ENCODE data around the gene SCAF8.
"Not testable (repeated sequence)": the region's sequence is repeated elsewhere in the genome, so short reads cannot be mapped to it uniquely, and the experiment has no call there.

Gene SCAF8

GRCh38 chr6:154733183-154733625 is at the start of gene SCAF8:
TSS of gene SCAF8 (plus strand) at chr6:154733416. CDS start at chr6:154733901, 485 bp downstream.
- in situ Hi-C loops (cut with MboI; ENCODE audit: low sequenced_read_pairs): no loop called here

- in situ Hi-C loops (cut with MboI; ENCODE audit: low sequenced_read_pairs): no loop called here
These were observed 49.3 kb upstream of the SCAF8 start for GRCh38 chr6:154683756-154684523.

- in situ Hi-C loops (cut with MboI; ENCODE audit: low sequenced_read_pairs): no loop called here
These were observed 47.1 kb upstream of the SCAF8 start for GRCh38 chr6:154686162-154686561.

GRCh38 chr6:154689493-154690255 is 43.5 kb upstream of the SCAF8 start:
- in situ Hi-C loops (cut with MboI; ENCODE audit: low sequenced_read_pairs): no loop called here

DNA sequence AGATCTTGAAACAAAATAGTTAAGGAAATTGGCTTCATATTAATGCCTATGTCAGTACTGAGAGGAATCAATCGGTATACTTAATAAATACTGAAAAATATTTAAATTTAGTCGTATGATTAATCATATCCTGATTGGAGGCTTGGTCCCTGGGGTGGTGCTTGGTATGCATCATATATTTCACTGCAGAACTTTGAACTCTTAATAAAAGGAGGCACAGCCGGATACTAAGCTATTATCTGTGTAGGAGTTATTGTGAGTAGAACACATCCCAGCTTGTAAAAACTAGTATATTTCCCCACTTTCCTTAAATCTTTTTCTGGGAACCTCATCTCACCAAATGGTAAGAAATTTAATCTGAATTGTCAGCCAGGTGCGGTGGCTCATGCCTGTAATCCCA is 42.4 kb upstream of the SCAF8 start:
- in situ Hi-C loops (cut with MboI; ENCODE audit: low sequenced_read_pairs): no loop called here

GRCh38 chr6:154696661-154697060 is 36.6 kb upstream of the SCAF8 start:
- in situ Hi-C loops (cut with MboI; ENCODE audit: low sequenced_read_pairs): no loop called here

DNA sequence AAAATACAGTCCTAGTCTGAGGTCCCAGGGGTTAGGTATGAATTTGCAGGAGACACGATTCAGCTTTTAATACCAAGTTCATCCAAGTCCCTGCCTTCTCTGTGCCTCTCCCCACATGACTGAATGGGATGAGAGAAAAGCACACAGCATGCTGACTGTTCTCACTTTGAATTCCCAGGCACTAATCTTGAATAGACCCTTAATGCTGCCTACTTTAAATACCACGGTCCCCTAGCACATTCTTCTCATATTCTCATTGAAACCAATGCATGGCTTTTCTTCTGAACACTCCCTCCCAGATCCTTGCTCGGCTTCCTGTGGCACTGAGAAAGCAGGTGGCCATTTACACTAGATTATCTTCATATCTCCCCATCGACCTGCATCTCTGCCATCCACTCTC is 30.1 kb upstream of the SCAF8 start:
- in situ Hi-C loops (cut with MboI; ENCODE audit: low sequenced_read_pairs): no loop called here

DNA sequence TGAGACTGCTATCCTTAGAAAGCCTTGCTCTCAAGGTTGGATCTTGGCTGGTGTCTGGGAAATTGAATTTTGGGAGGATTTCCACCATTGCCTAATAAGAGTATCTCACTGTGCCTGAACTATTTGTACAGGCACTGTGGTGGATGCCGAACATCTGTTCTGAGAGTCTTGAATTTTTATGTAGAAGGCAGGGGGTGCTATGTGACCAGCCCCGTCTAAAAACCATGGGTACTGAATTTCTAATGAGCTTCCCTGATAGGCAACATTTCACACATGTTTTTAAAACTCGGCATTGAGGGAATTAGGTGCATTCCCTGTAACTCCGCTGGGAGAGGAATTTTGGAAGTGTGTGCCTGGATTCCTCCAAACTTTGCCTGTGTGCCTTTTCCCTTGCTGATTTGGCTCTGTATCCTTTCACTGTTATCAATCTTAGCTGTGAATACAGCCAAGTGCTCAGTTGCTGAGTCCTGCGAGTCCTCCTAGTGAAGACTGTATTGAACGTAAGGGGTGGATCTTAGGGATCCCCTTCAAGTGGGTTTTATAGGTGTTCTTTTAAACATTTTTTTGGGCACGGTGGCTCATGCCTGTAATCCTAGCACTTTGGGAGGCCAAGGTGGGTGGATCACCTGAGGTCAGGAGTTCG is 27.6 kb upstream of the SCAF8 start:
- in situ Hi-C loops (cut with MboI; ENCODE audit: low sequenced_read_pairs): no loop called here

GRCh38 chr6:154706389-154706788 is 26.8 kb upstream of the SCAF8 start:
- in situ Hi-C loops (cut with MboI; ENCODE audit: low sequenced_read_pairs): no loop called here

GRCh38 chr6:154709621-154710020 is 23.6 kb upstream of the SCAF8 start:
- in situ Hi-C loops (cut with MboI; ENCODE audit: low sequenced_read_pairs): no loop called here

DNA sequence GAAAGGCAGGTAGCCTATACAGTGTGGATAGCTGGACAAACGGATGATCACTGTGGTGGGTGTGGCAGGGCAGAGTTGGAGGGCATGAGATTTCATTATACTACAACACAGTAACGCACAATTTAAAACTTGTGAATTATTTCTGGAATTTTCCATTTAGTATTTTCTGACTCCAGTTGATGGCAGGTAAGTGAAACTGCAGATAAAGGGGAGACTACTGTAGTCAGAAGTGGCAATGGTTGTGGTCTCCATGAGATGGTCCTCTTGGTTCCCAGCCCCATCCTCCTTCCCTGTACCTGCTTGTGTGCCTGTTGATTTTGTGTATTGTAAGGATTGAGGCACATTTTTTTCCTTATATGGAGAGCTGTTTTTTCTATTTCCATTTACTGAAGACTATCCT is 22.5 kb upstream of the SCAF8 start:
- in situ Hi-C loops (cut with MboI; ENCODE audit: low sequenced_read_pairs): no loop called here

DNA sequence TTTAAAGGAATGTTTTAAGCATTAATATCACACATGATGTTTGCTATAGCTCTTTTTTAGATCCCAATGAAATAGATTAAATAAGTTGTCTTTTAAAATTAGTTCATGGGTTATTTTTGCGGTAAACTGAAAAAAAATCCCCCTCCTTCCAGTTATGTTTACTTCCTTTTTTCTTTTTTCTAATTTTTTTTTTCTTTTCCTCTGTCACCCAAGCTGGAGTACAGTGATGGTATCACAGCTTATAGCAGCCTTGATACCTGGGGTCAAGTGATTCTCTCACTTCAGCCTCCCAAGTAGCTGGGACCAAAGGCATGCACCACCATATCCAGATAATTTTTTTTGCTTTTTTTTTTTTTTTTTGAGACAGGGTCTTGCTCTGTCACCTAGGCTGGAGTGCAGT is 17.8 kb upstream of the SCAF8 start:
- in situ Hi-C loops (cut with MboI; ENCODE audit: low sequenced_read_pairs): no loop called here

GRCh38 chr6:154716350-154716749 is 16.9 kb upstream of the SCAF8 start:
- in situ Hi-C loops (cut with MboI; ENCODE audit: low sequenced_read_pairs): not testable (repeated sequence)

- in situ Hi-C loops (cut with MboI; ENCODE audit: low sequenced_read_pairs): no loop called here
These were observed 13.8 kb upstream of the SCAF8 start for GRCh38 chr6:154719433-154719832.

- in situ Hi-C loops (cut with MboI; ENCODE audit: low sequenced_read_pairs): no loop called here
These were observed 13.4 kb upstream of the SCAF8 start for GRCh38 chr6:154719854-154720253.

DNA sequence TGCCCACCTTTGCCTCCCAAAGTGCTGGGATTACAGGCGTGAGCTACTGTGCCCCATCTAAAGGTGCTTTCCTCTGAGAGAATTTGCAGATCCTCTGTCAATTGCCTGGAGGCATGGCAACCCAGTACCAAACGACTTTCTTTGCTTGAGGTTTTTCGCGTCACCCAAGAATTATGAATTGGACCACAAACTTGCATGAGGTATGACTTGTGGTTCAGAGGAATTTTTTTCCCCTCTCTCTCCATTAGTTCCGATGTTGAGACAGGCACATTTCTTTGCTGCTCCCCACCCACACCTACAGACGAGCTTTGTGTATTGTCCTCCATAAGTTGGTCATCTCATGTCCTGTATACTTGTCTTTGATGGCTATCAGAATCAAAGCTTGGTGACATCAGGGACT is 11.8 kb upstream of the SCAF8 start:
- in situ Hi-C loops (cut with MboI; ENCODE audit: low sequenced_read_pairs): no loop called here

DNA sequence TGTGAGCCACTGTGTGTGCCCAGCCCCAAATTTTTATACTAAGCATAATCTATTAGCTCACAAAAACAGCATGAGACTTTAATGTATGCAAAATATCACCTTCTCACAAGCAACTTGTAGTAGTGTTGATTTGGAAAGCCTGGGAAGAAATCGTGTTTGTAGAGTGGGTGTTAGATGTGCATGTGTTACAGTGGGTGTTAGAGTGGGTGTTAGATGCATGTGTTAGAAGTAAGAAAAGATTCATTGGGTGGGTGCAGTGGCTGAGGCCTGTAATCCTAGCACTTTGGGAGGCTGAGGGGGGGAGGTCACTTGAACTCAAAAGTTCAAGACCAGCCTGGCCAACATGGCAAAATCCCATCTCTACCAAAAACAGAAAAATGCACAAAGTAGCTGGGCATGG is 6.3 kb upstream of the SCAF8 start:
- in situ Hi-C loops (cut with MboI; ENCODE audit: low sequenced_read_pairs): no loop called here

DNA sequence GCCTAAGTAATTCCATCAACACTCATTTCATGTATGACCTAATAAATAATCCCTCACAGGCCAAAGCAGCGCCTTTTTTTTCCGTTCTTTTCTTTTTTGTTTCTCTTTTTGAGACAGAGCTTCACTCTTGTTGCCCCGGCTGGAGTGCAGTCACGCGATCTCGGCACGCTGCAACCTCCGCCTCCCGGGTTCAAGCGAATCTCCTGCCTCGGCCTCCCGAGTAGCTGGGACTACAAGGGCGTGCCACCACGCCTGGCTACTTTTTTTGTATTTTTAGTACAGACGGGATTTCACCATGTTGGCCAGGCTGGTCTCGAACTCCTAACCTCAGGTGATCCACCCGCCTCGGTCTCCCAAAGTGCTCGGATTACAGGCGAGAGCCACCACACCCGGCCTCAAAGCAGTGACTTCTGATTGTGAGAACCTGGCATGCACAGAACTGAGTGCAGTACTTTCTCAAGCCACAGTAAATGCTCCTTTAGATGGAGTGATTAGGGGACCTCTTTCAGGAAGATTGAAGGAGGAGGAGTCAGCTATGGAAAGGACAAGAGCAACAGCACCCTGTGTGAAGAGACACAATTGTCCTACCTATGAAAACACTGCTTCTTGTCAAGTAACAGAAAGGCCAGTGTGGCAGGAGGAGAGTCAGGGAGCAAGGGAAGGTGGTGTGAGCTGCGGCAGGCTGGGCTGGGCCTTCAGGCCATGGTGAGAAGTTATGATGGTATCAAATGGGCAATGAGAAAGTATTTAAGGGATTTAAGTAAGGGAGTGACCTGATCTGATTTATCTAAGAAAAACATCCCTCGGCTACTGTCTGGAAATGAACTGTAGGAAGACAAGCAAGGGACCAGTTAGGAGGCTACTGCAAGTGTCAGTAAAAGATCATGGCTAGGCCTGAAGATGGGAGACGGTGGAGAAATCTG is 1.7 kb upstream of the SCAF8 start:
- in situ Hi-C loops (cut with MboI; ENCODE audit: low sequenced_read_pairs): no loop called here

- in situ Hi-C loops (cut with MboI; ENCODE audit: low sequenced_read_pairs): no loop called here
These were observed 556 bp upstream of the SCAF8 start for GRCh38 chr6:154732538-154733182.

All from HL-60/S4 treated with phorbol 12-myristate 13-acetate at 8.2 ng/mL for 4 days and 3 days (cell line).